IMR-90 (cell line): Measurements from ENCODE around the gene TTLL8. TPM values are rescaled to one million over a fixed set of nuclear protein-coding genes. Genes with fewer than 3 reads are reported as not detected.

ENCODE experiments used
- ATAC-seq: fragments of 200-7000 bp; cut with Tn5 transposase; 2 replicates; pipeline ENCODE4 v1.9.1; 2020; ENCODE audit warnings: low read depth, mild to moderate bottlenecking, moderate library complexity
- BruUV-seq: library from RNA; stranded (reverse); fragments of 400-500 nt; replicated peaks from 2 replicates; lab custom pipeline; 2021; lab: Mats Ljungman, UMichigan
- CTCF ChIA-PET: fragments of 300-600 bp; formaldehyde crosslinking; extraction: SDS; loops from one replicate; lab custom pipeline; 2021; ENCODE audit warnings: antibody characterized with exemption; lab: Yijun Ruan, JAX
- POLR2A ChIA-PET: fragments of 300-600 bp; sonication (Branson Sonifier 250); formaldehyde crosslinking; loops from one replicate; lab custom pipeline; 2022; ENCODE audit warnings: antibody characterized with exemption; ENCODE audit not compliant: unreplicated experiment; lab: Charles Lee
- DNase-seq: peaks from one replicate; pipeline ENCODE4 v3.0.0; 2013
- H2AFZ ChIP-seq: replicated peaks from 2 replicates; pipeline ENCODE3; 2013; ENCODE audit warnings: low read length, mild to moderate bottlenecking; ENCODE audit not compliant: poor library complexity
- H2AK5ac ChIP-seq: 2 replicates; pipeline ENCODE4 v1.6.1; 2013; ENCODE audit warnings: low read depth, low read length, inconsistent platforms
- H2AK9ac ChIP-seq: replicated peaks from 2 replicates; pipeline ENCODE3; 2013; ENCODE audit warnings: mild to moderate bottlenecking, low read depth, low read length, moderate library complexity; ENCODE audit not compliant: poor library complexity
- H2BK120ac ChIP-seq: 2 replicates; pipeline ENCODE4 v1.6.1; 2013; ENCODE audit warnings: low read depth, low read length, inconsistent platforms
- H2BK15ac ChIP-seq: 3 replicates; pipeline ENCODE4 v1.6.1; 2013; ENCODE audit warnings: low read depth, low read length, inconsistent platforms
- H2BK20ac ChIP-seq: 2 replicates; pipeline ENCODE4 v1.6.1; 2013; ENCODE audit warnings: low read depth, mild to moderate bottlenecking, inconsistent platforms, low read length, moderate library complexity
- H2BK5ac ChIP-seq: 2 replicates; pipeline ENCODE4 v1.6.1; 2013; ENCODE audit warnings: mild to moderate bottlenecking, low read depth, low read length, inconsistent platforms; ENCODE audit not compliant: poor library complexity, severe bottlenecking
- H3K14ac ChIP-seq: replicated peaks from 2 replicates; pipeline ENCODE4 v1.6.1; 2013; ENCODE audit warnings: low read depth, low read length, inconsistent platforms
- H3K18ac ChIP-seq: 2 replicates; pipeline ENCODE4 v1.6.1; 2013; ENCODE audit warnings: low read depth, low read length, control low read depth
- H3K23ac ChIP-seq: 2 replicates; pipeline ENCODE4 v1.6.1; 2013; ENCODE audit warnings: low read depth, low read length, inconsistent platforms
- H3K27ac ChIP-seq: 2 replicates; pipeline ENCODE4 v1.5.1; 2013; ENCODE audit warnings: mild to moderate bottlenecking, control low read depth, low read length; ENCODE audit not compliant: insufficient read depth
- H3K27me3 ChIP-seq: 2 replicates; pipeline ENCODE4 v1.6.1; 2013; ENCODE audit warnings: low read length; ENCODE audit not compliant: control insufficient read depth, insufficient read depth
- H3K36me3 ChIP-seq: 2 replicates; pipeline ENCODE4 v1.6.1; 2013; ENCODE audit warnings: low read length, mixed read lengths; ENCODE audit not compliant: control insufficient read depth, insufficient read depth
- H3K4ac ChIP-seq: 2 replicates; pipeline ENCODE4 v1.6.1; 2013; ENCODE audit warnings: low read depth, low read length, inconsistent platforms
- H3K4me1 ChIP-seq: 2 replicates; pipeline ENCODE4 v1.6.1; 2013; ENCODE audit warnings: low read length, mixed read lengths; ENCODE audit not compliant: control insufficient read depth, insufficient read depth
- H3K4me2 ChIP-seq: 2 replicates; pipeline ENCODE4 v1.6.1; 2013; ENCODE audit warnings: low read depth, mild to moderate bottlenecking, control low read depth, low read length, moderate library complexity
- H3K4me3 ChIP-seq: 2 replicates; pipeline ENCODE4 v1.5.1; 2013; ENCODE audit warnings: low read depth, mild to moderate bottlenecking, control low read depth, low read length, moderate library complexity; ENCODE audit not compliant: insufficient read depth
- H3K56ac ChIP-seq: 2 replicates; pipeline ENCODE4 v1.6.1; 2013; ENCODE audit warnings: low read length, inconsistent platforms; ENCODE audit not compliant: insufficient read depth; ENCODE audit errors: extremely low read depth
- H3K79me1 ChIP-seq, 2 experiments: 2 replicates each; pipeline ENCODE4 v1.6.1; 2013; ENCODE audit warnings: low read length in 2 of 2, inconsistent platforms in 1 of 2, low read depth in 1 of 2
- H3K9ac ChIP-seq: 2 replicates; pipeline ENCODE4 v1.6.1; 2013; ENCODE audit warnings: low read depth, low read length, control low read depth
- H3K9me1 ChIP-seq: 2 replicates; pipeline ENCODE4 v1.6.1; 2013; ENCODE audit warnings: low read length, inconsistent platforms; ENCODE audit not compliant: insufficient read depth
- H3K9me3 ChIP-seq: 2 replicates; pipeline ENCODE4 v1.6.1; 2013; ENCODE audit warnings: low read length; ENCODE audit not compliant: control insufficient read depth, insufficient read depth
- H4K20me1 ChIP-seq: 2 replicates; pipeline ENCODE4 v1.6.1; 2013; ENCODE audit warnings: low read length, inconsistent platforms; ENCODE audit not compliant: insufficient read depth
- H4K5ac ChIP-seq: 2 replicates; pipeline ENCODE4 v1.6.1; 2013; ENCODE audit warnings: mild to moderate bottlenecking, low read depth, low read length, control low read depth
- H4K8ac ChIP-seq, 2 experiments: 2 replicates each; pipeline ENCODE4 v1.6.1; 2013; ENCODE audit warnings: low read depth in 2 of 2, low read length in 2 of 2, control low read depth in 1 of 2, inconsistent platforms in 1 of 2
- H4K91ac ChIP-seq: 2 replicates; pipeline ENCODE4 v1.6.1; 2013; ENCODE audit warnings: low read depth, low read length, inconsistent platforms; ENCODE audit not compliant: insufficient read depth
- BHLHE40 ChIP-seq: fragments of 150-350 bp; IDR thresholded peaks from 2 replicates; pipeline ENCODE4 v1.6.1; 2016; ENCODE audit warnings: mild to moderate bottlenecking, low read depth, low read length
- CEBPB ChIP-seq: IDR thresholded peaks from 2 replicates; pipeline ENCODE4 v1.6.1; 2012; ENCODE audit warnings: low read depth, low read length, improper control_type of control experiment
- CHD1 ChIP-seq: IDR thresholded peaks from 2 replicates; pipeline ENCODE4 v1.6.1; 2012; ENCODE audit warnings: low read depth, low read length, improper control_type of control experiment
- FOS ChIP-seq: fragments of 150-350 bp; IDR thresholded peaks from 2 replicates; pipeline ENCODE4 v1.6.1; 2016; ENCODE audit warnings: low read depth, low read length
- MAFK ChIP-seq: IDR thresholded peaks from 2 replicates; pipeline ENCODE4 v1.6.1; 2012; ENCODE audit warnings: low read depth, low read length, improper control_type of control experiment
- MAZ ChIP-seq: IDR thresholded peaks from 2 replicates; pipeline ENCODE4 v1.6.1; 2012; ENCODE audit warnings: low read depth, mild to moderate bottlenecking, low read length, improper control_type of control experiment, moderate library complexity, borderline replicate concordance
- MXI1 ChIP-seq: IDR thresholded peaks from 2 replicates; pipeline ENCODE4 v1.6.1; 2012; ENCODE audit warnings: low read depth, mild to moderate bottlenecking, low read length, moderate library complexity, borderline replicate concordance
- NFE2L2 ChIP-seq: fragments of 150-350 bp; IDR thresholded peaks from 2 replicates; pipeline ENCODE4 v1.6.1; 2016; ENCODE audit warnings: low read depth, mild to moderate bottlenecking, low read length
- POLR2A ChIP-seq: IDR thresholded peaks from 2 replicates; pipeline ENCODE4 v1.6.1; 2012; ENCODE audit warnings: mild to moderate bottlenecking, low read depth, low read length
- RAD21 ChIP-seq: IDR thresholded peaks from 2 replicates; pipeline ENCODE4 v1.6.1; 2012; ENCODE audit warnings: low read length, improper control_type of control experiment
- RCOR1 ChIP-seq: IDR thresholded peaks from 2 replicates; pipeline ENCODE4 v1.6.1; 2012; ENCODE audit warnings: mild to moderate bottlenecking, low read length, improper control_type of control experiment; ENCODE audit not compliant: insufficient replicate concordance
- RFX5 ChIP-seq: IDR thresholded peaks from 2 replicates; pipeline ENCODE4 v1.8.0; 2012; ENCODE audit warnings: low read depth, mild to moderate bottlenecking, low read length, moderate library complexity
- SMC3 ChIP-seq: fragments of 150-350 bp; IDR thresholded peaks from 2 replicates; pipeline ENCODE4 v1.6.1; 2016; ENCODE audit warnings: low read depth, mild to moderate bottlenecking, antibody characterized with exemption, low read length, moderate library complexity
- whole genome bisulfite sequencing, 2 experiments: methylation state at CpG; one replicate each; pipeline versions ENCODE4 v1.1.5 to v1.1.7; 2013; ENCODE audit warnings: missing lambda C conversion rate in 2 of 2; ENCODE audit not compliant: insufficient read length in 1 of 2; ENCODE audit errors: extremely low coverage in 2 of 2; 5-methylcytosine and 5-hydroxymethylcytosine counted together
- dilution Hi-C: fragments of 300-500 bp; cut with HindIII; formaldehyde crosslinking; loops from one replicate; pipeline ENCODE4 v1.14.3; 2018; ENCODE audit warnings: low sequenced_read_pairs; ENCODE audit not compliant: unreplicated experiment
- in situ Hi-C: fragments of 300-500 bp; cut with MboI; formaldehyde crosslinking; loops from 3 replicates; pipeline ENCODE4 v1.14.3; 2019; ENCODE audit warnings: low sequenced_read_pairs, inconsistent platforms, mixed read lengths
- intact Hi-C: fragments of 100-400 bp; cut with micrococcal nuclease; formaldehyde crosslinking; loops from 2 replicates; pipeline ENCODE4 v1.10.0; 2022
- polyA plus RNA-seq, 3 experiments: library from polyadenylated mRNA; depleted of rRNA; stranded (reverse); fragments of >200 nt; gene quantifications; 2 replicates each; pipeline ENCODE4 v1.2.3, GENCODE V29; 2012; ENCODE audit warnings: low replicate concordance in 1 of 3
- total RNA-seq: library from RNA; depleted of rRNA; stranded (reverse); fragments of >200 nt; gene quantifications from 2 replicates; pipeline ENCODE4 v1.2.3, GENCODE V29; 2012
- TF ChIP-seq, protein P1 (sequence below): fragments of 150-350 bp; IDR thresholded peaks from 2 replicates; pipeline ENCODE4 v1.6.1; 2016; ENCODE audit warnings: low read depth, mild to moderate bottlenecking, low read length, moderate library complexity, borderline replicate concordance
- TF ChIP-seq, protein P2 (sequence below): fragments of 150-350 bp; IDR thresholded peaks from 2 replicates; pipeline ENCODE4 v1.6.1; 2017; ENCODE audit warnings: mild to moderate bottlenecking, antibody characterized with exemption, low read length, low read depth
- TF ChIP-seq, protein P3 (sequence below): conservative IDR thresholded peaks from 2 replicates; pipeline ENCODE4 v1.5.1; 2012; ENCODE audit warnings: mild to moderate bottlenecking, low read depth, low read length, improper control_type of control experiment

The TTLL8 gene
- total and polyA plus RNA-seq, 2 of the 4 experiments (the other 2 are of a cell fraction): not detected

DNA sequence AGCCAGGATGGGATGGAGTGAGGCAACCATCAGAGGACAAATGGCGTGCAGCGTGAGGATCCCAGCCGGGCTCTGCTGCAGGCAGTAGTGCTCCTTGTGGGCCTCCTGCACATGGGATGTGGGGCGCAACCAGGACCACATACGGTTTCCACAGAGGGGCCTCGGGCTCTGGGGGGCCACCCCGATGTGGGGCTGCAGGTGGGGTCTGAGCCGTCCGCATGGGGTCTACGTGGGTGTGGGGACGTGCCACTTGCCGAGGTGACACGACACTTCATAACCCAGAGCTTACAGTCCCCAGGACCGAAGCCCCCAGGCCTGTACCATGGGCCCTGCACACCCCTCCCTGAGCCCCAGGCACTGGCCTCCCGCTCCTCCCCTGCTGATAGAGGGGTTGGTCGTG lies 10.8 kb downstream of the TTLL8 start:
- Histone ChIP-seq H2BK5ac (no peak overlapping the region), H3K4me3 (no peak overlapping the region), H2AK5ac (no peak overlapping the region), H3K18ac (no peak overlapping the region), H2BK15ac (no peak overlapping the region), H4K8ac (no peak overlapping the region), H3K79me1 (no peaks in the 10 kb centered on the region), H3K4me2 (no peak overlapping the region), H3K14ac (no peak overlapping the region), H4K20me1 (no peaks in the 10 kb centered on the region), H3K27ac (no peak overlapping the region), H4K91ac (no peak overlapping the region), H2BK120ac (no peak overlapping the region), H3K9ac (no peak overlapping the region), H2AFZ (no peak overlapping the region), H3K27me3 (peaks cover 48% of the 10 kb centered on the region), H3K36me3 (no peaks in the 10 kb centered on the region), H3K9me3 (peaks cover 10% of the 10 kb centered on the region), H3K4ac (no peak overlapping the region), H3K56ac (no peak overlapping the region), H2AK9ac (no peak overlapping the region), H3K9me1 (no peaks in the 10 kb centered on the region), H2BK20ac (no peak overlapping the region), H4K5ac (no peak overlapping the region), H3K4me1 (no peaks in the 10 kb centered on the region), H3K23ac (no peak overlapping the region)
- in situ Hi-C loops: no loop called here
- dilution Hi-C loops: no loop called here
- CTCF ChIA-PET: interaction anchor here (1.0 kb wide), 1 partner anchor 17 kb away, joined by 3 read pairs; no protein-coding TSS in a partner anchor
- ATAC-seq (no peak), DNase-seq (no peak)
- TF ChIP-seq RAD21 (no peak), MAZ (no peak), SMC3 (no peak), CHD1 (no peak), RCOR1 (no peak), MXI1 (no peak), BHLHE40 (no peak), POLR2A (no peak), CEBPB (no peak), NFE2L2 (no peak), RFX5 (no peak), MAFK (no peak), FOS (no peak)
- TF ChIP-seq, protein P1, sequence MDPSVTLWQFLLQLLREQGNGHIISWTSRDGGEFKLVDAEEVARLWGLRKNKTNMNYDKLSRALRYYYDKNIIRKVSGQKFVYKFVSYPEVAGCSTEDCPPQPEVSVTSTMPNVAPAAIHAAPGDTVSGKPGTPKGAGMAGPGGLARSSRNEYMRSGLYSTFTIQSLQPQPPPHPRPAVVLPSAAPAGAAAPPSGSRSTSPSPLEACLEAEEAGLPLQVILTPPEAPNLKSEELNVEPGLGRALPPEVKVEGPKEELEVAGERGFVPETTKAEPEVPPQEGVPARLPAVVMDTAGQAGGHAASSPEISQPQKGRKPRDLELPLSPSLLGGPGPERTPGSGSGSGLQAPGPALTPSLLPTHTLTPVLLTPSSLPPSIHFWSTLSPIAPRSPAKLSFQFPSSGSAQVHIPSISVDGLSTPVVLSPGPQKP: no peak
- TF ChIP-seq, protein P2, sequence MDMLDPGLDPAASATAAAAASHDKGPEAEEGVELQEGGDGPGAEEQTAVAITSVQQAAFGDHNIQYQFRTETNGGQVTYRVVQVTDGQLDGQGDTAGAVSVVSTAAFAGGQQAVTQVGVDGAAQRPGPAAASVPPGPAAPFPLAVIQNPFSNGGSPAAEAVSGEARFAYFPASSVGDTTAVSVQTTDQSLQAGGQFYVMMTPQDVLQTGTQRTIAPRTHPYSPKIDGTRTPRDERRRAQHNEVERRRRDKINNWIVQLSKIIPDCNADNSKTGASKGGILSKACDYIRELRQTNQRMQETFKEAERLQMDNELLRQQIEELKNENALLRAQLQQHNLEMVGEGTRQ: no peak
- TF ChIP-seq, protein P3, sequence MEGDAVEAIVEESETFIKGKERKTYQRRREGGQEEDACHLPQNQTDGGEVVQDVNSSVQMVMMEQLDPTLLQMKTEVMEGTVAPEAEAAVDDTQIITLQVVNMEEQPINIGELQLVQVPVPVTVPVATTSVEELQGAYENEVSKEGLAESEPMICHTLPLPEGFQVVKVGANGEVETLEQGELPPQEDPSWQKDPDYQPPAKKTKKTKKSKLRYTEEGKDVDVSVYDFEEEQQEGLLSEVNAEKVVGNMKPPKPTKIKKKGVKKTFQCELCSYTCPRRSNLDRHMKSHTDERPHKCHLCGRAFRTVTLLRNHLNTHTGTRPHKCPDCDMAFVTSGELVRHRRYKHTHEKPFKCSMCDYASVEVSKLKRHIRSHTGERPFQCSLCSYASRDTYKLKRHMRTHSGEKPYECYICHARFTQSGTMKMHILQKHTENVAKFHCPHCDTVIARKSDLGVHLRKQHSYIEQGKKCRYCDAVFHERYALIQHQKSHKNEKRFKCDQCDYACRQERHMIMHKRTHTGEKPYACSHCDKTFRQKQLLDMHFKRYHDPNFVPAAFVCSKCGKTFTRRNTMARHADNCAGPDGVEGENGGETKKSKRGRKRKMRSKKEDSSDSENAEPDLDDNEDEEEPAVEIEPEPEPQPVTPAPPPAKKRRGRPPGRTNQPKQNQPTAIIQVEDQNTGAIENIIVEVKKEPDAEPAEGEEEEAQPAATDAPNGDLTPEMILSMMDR: no peak
- WGBS, 2 experiments: 100% methylated on average over 4 of the region's 16 CpGs; no CpG with 5 or more reads in 1 of the 2 experiments
- POLR2A ChIA-PET: no interaction called here
- intact Hi-C loops: no loop called here
- BruUV-seq: no TSS peak
